ENCODE data around the gene EPO.

Gene EPO

DNA sequence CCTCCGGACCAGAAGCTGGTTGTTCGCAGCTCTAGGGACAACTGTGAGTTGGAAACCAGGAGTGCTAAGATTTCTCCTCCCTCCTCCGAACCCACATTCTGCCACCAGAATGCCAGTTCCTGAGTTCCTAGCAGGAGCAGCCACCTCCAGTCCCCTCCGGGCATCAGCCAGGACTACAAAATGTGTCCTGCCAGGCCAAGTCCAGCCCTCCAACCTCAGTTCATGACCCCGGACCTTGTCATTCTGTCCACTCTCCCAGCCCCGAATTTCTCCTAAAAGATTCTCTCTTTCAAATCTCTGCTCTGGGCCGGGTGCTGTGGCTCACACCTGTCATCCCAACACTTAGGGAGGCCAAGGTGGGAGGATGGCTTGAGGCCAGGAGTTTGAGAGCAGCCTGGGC lies 15.5 kb downstream of the EPO start:
- no peak for TF ChIP-seq ZFX (IDR thresholded peaks at IDR 0.05)
- TF ChIP-seq, protein P1, sequence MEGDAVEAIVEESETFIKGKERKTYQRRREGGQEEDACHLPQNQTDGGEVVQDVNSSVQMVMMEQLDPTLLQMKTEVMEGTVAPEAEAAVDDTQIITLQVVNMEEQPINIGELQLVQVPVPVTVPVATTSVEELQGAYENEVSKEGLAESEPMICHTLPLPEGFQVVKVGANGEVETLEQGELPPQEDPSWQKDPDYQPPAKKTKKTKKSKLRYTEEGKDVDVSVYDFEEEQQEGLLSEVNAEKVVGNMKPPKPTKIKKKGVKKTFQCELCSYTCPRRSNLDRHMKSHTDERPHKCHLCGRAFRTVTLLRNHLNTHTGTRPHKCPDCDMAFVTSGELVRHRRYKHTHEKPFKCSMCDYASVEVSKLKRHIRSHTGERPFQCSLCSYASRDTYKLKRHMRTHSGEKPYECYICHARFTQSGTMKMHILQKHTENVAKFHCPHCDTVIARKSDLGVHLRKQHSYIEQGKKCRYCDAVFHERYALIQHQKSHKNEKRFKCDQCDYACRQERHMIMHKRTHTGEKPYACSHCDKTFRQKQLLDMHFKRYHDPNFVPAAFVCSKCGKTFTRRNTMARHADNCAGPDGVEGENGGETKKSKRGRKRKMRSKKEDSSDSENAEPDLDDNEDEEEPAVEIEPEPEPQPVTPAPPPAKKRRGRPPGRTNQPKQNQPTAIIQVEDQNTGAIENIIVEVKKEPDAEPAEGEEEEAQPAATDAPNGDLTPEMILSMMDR (conservative IDR thresholded peaks at IDR 0.05), result no peak
- no peak overlapping the region for H3K27ac ChIP-seq

DNA sequence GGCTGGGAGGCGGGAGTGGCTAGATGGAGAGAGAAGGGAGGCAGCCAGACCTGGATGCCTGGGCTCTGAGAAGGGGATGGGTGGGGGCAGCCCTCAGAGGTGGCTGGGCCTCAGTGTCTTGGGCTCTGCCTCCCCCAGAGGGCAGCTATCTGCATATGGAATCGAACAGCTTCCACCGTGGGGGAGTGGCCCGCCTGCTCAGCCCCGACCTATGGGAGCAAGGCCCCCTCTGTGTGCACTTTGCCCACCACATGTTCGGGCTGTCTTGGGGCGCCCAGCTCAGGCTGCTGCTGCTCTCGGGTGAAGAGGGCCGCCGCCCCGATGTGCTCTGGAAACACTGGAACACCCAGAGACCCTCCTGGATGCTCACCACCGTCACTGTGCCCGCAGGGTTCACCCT lies 16.4 kb downstream of the EPO start:
- no peak overlapping the region for H3K27ac ChIP-seq
- TF ChIP-seq, protein P1 (conservative IDR thresholded peaks at IDR 0.05), result no peak
- no peak for TF ChIP-seq ZFX (IDR thresholded peaks at IDR 0.05)

DNA sequence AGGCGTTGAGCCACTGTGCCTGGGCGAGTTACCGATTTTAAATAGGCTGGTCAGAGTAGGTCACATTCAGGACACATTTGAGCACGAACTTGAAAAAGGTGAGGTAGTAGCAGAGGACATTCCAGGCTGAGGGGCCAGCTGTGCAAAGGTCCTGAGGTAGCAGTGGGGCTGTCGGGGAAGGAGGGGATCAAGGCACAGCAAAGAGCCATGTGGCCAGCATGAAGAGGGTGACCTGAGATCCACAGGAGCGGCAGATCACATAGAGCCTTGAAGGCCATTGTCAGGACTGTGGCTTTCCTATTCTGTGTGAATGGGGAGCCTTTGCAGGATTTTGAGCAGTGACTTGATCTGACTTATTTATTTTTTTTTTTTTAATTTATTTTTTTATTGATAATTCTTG lies 19.7 kb downstream of the EPO start:
- TF ChIP-seq, protein P1 (conservative IDR thresholded peaks at IDR 0.05), result no peak
- TF ChIP-seq ZFX (IDR thresholded peaks at IDR 0.05), result no peak
- no peak overlapping the region for H3K27ac ChIP-seq

DNA sequence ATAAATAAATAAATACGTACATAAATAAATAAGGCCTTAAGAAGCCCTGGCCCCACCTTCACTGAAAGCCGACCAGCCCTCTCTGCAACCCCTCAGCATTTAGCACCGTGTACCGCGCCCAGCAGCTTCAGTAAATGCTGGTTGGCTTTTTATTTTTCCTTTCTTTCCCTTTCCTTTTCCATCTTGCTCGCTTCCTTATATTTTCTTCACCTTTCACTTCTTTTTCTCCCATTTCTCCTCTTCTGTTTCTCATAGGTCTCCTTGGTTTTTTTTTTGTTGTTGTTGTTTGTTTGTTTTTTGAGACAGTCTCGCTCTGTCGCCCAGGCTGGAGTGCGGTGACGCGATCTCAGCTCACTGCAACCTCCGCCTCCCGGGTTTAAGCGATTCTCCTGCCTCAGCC lies 24.3 kb downstream of the EPO start:
- TF ChIP-seq, protein P1 (conservative IDR thresholded peaks at IDR 0.05), result no peak
- no peak for TF ChIP-seq ZFX (IDR thresholded peaks at IDR 0.05)
- H3K27ac ChIP-seq, result no peak overlapping the region

DNA sequence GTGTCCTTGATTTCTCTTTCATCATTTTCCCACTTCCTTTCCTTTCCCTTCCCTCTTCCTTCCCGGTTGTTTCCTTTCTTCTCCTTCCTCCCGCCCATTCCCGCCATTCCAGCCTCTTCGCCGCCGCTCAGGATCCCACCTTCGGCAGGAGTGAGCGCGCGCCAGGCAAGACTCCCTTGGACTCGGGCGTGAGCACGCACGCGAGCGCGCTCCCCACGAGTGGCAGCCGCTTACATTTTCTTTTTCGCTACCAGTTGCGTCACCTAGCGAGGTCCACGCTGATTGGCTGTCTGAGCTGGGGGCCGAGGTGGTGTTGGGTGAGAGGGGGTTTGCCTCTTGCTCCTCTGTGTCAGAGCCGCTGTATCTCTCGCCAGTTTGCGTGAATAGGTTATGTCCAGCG lies 24.9 kb downstream of the EPO start:
- H3K27ac ChIP-seq, result no peak overlapping the region
- TF ChIP-seq ZFX (IDR thresholded peaks at IDR 0.05), result no peak
- TF ChIP-seq, protein P1 (conservative IDR thresholded peaks at IDR 0.05), result no peak

DNA sequence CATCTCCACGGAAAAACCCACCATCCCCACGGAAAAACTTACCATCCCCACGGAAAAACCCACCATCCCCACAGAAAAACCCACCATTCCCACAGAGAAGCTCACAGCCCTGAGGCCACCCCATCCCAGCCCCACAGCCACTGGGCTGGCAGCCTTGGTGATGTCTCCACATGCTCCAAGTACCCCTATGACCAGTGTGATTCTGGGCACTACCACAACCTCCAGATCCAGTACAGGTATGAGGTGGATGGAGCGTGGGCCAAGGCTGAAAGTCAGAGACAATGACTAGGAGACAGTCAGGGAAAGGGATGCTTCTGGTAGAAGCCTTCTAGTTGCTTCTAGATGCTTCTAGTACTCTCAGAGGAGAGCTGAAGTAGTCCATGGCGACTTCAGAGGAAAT lies 32.7 kb downstream of the EPO start:
- TF ChIP-seq, protein P1 (conservative IDR thresholded peaks at IDR 0.05), result no peak
- no peak for TF ChIP-seq ZFX (IDR thresholded peaks at IDR 0.05)
- H3K27ac ChIP-seq, result no peak overlapping the region

DNA sequence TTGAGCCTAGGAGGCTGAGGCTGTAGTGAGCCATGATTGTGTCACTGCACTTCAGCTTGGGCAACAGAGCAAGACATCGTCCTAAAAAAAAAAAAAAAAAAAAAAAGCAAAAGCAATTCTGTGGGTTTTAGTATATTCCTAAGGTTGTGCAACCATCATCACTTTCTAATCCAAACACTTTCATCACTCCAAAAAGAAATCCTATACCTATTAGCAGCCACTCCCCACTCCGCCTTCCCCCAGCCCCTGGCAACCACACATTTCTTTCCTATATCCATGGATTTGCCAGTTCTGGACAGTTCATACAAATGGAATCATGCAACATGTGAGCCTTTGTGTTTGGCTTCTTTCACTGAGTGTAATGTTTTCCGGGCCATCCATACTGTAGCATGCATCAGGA lies 33.5 kb downstream of the EPO start:
- TF ChIP-seq, protein P1 (conservative IDR thresholded peaks at IDR 0.05), result no peak
- no peak for TF ChIP-seq ZFX (IDR thresholded peaks at IDR 0.05)
- H3K27ac ChIP-seq, result no peak overlapping the region
